Karpas-422 (cell line): ENCODE data around the gene TRAPPC1. TPM values are rescaled to one million over a fixed set of nuclear protein-coding genes. Genes with fewer than 3 reads are reported as not detected.

Experiments
- DNase-seq: peaks from one replicate; pipeline ENCODE4 v3.0.0-alpha.2; 2015
- H2AFZ ChIP-seq: fragments of 200-600 bp; sonication (generic); 2 replicates; pipeline ENCODE4 v1.6.1; 2014; ENCODE audit warnings: antibody characterized with exemption, low read length, mixed read lengths
- H3K27ac ChIP-seq: fragments of 200-600 bp; sonication (generic); 2 replicates; pipeline ENCODE4 v1.5.1; 2014; ENCODE audit warnings: mild to moderate bottlenecking, low read length, moderate library complexity
- H3K27me3 ChIP-seq: fragments of 200-600 bp; sonication (generic); 2 replicates; pipeline ENCODE4 v1.6.1; 2014; ENCODE audit warnings: low read length, mixed read lengths
- H3K36me3 ChIP-seq: fragments of 200-600 bp; sonication (generic); 2 replicates; pipeline ENCODE4 v1.6.1; 2014; ENCODE audit warnings: low read length, mixed read lengths; ENCODE audit not compliant: insufficient read depth
- H3K4me1 ChIP-seq: fragments of 200-600 bp; sonication (generic); 2 replicates; pipeline ENCODE4 v1.6.1; 2014; ENCODE audit warnings: mild to moderate bottlenecking, low read length, mixed read lengths
- H3K4me2 ChIP-seq: fragments of 200-600 bp; sonication (generic); 2 replicates; pipeline ENCODE4 v1.6.1; 2014; ENCODE audit warnings: low read length, low read depth, mild to moderate bottlenecking; ENCODE audit not compliant: poor library complexity, severe bottlenecking
- H3K4me3 ChIP-seq: fragments of 200-600 bp; sonication (generic); 2 replicates; pipeline ENCODE4 v1.5.1; 2014; ENCODE audit warnings: mild to moderate bottlenecking, antibody characterized with exemption, low read length, mixed read lengths
- H3K79me2 ChIP-seq: fragments of 200-600 bp; sonication (generic); 2 replicates; pipeline ENCODE4 v1.6.1; 2014; ENCODE audit warnings: mild to moderate bottlenecking, low read length, mixed read lengths
- H3K9ac ChIP-seq: fragments of 200-600 bp; sonication (generic); 2 replicates; pipeline ENCODE4 v1.6.0; 2014; ENCODE audit warnings: low read length
- H3K9me2 ChIP-seq: fragments of 200-600 bp; sonication (generic), shearing (Covaris generic); replicated peaks from 2 replicates; pipeline ENCODE4 v1.6.0; 2014; ENCODE audit warnings: mild to moderate bottlenecking, low read length, moderate library complexity; ENCODE audit not compliant: insufficient read depth
- H3K9me3 ChIP-seq: fragments of 300-700, 200-600 bp; sonication (generic); 2 replicates; pipeline ENCODE4 v1.6.1; 2014; ENCODE audit warnings: low read length, mixed read lengths
- H4K20me1 ChIP-seq: fragments of 200-600 bp; sonication (generic); 2 replicates; pipeline ENCODE4 v1.6.1; 2014; ENCODE audit warnings: mild to moderate bottlenecking, antibody characterized with exemption, low read length, low read depth; ENCODE audit not compliant: insufficient read depth
- total RNA-seq: library from RNA; depleted of rRNA; stranded (reverse); fragments of >200 nt; shearing (Covaris generic); gene quantifications from 2 replicates; pipeline ENCODE4 v1.2.3, GENCODE V29; 2014; ENCODE audit warnings: low replicate concordance

Gene TRAPPC1
- total RNA-seq, 1 experiment from 2014 or later, result 54.4 TPM

DNA sequence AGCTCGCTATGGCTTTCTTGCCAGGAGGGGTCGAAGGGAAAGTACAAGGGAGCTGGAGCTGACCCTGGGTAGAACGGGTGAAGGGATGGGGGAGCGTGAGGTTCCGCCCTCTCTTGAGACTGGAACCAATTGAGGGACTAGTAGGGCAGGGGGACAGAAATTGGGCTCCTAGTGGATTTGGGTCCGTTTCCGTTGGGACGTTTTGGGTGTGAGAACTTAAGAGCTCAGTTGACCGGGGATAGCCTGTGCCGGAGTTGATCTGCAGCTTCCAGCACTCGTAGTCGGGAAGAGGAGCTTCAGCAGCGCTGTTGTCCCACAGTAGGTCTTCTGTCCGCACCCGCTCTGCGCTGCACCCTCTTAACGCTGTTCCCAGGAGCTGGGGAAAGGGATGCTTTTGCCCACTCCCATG, 741 bp upstream of the TRAPPC1 start:
- peak overlapping the region; percentile 67 for H3K27ac ChIP-seq
- H3K9me2 ChIP-seq, result no peaks in the 10 kb centered on the region
- peak overlapping the region; percentile 98 for H3K4me3 ChIP-seq
- peaks cover 58% of the 10 kb centered on the region for H3K79me2 ChIP-seq
- H3K9ac ChIP-seq, result peak overlapping the region; percentile 91
- no peaks in the 10 kb centered on the region for H3K27me3 ChIP-seq
- peaks cover 10% of the 10 kb centered on the region; the same call in 1 of the 2 replicates for H3K36me3 ChIP-seq
- H3K9me3 ChIP-seq, result no peaks in the 10 kb centered on the region
- H3K4me1 ChIP-seq, result peaks cover 46% of the 10 kb centered on the region
- peak; percentile 74 for DNase-seq
- peaks cover 4% of the 10 kb centered on the region; the same call in 1 of the 2 replicates for H4K20me1 ChIP-seq
- peak overlapping the region; percentile 99 for H3K4me2 ChIP-seq
- H2AFZ ChIP-seq, result peak overlapping the region; percentile 13

DNA sequence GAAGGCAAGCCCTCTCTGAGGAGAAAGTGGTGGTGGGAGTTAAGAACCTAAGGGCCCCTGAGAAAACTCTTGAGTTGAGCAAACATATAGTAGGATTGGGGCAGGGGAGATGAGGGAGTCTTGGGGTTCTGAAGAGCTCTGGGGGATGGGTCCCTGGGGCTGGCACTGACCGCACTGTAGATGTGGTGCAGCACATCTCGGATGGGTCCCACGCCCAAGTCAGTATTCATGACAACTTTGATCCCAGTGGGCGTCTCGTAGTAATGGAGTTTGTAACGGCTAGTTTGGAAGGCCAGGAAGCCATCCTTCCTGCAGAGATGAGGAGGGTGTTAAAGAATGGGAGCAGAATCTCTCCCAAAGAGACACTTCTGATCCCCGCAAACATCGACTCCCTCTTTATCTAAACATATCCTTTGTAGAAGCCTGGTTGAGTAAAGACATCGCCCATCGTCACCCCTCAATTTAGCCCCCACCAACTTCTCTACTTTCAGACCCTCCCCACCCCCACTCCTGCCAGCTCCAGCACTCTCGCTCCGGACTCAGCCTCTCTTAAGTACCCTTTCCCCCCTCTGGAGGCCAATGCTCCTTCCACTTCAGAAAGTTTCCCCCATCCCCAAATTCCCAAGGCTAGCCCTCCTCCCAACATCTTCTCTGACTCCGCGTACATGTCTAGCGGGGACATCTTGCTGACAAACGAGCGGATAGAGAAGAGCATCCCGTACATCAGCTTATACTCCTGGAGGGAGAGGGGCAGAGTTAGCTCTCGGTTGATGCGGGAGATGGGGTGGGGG, 710 bp downstream of the TRAPPC1 start:
- Histone ChIP-seq H3K27me3 (no peaks in the 10 kb centered on the region), H3K36me3 (peaks cover 10% of the 10 kb centered on the region; the same call in 1 of the 2 replicates), H3K4me2 (peak overlapping the region; percentile 99), H3K4me3 (peak overlapping the region; percentile 98), H3K79me2 (peaks cover 58% of the 10 kb centered on the region), H4K20me1 (peaks cover 4% of the 10 kb centered on the region; the same call in 1 of the 2 replicates), H3K27ac (peak overlapping the region; percentile 51; the same call in 1 of the 2 replicates), H3K9ac (peak overlapping the region; percentile 93), H3K9me2 (no peaks in the 10 kb centered on the region), H3K4me1 (peaks cover 46% of the 10 kb centered on the region), H2AFZ (peak overlapping the region; percentile 45; the same call in 1 of the 2 replicates), H3K9me3 (no peaks in the 10 kb centered on the region)
- peak; percentile 63 for DNase-seq

DNA sequence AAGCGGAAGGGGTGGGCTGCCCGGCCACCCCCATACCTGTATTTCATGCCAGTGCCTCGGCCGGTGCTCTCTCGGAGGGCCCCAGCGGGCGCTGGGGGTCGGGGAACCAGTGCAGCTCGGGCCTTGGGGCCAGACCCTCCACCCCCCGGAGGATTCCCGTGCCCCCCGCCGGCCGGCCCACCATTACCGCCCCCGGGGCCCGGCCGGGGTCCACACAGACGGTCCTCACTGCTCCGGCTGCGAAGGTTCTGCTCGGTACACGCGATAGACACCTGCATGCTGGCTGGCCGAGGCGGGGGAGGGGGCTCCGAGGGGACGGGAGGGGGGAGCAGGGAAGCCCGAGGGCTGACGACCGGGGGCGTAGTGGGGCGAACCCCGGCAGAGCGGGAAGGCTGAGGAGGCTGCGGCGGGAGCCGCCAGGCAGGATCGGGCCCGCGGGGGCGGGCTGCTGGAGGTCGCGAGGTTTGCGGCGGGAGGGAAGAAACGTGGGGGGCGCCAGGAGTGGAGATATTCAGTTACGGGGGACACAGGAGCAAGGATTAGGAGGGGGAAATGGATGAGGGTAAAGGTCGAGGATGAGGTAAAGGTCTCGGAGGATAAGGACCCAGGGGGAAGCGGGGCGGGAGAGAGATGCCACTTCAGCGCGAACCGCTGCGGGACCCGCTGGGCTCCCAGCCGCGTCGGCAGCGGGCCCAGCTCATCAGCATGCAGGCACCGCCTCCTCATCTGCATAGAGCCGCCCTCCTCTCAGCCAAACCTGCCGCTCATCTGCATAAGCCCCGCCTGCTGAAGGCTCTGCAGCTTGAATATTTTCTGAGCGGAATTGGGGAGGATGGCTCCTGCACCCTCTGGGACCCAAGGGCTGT, 2.4 kb downstream of the TRAPPC1 start, which contains the start of gene KCNAB3:
TSS of gene KCNAB3 (minus strand) at position 699 of the 866 bp plus-strand sequence. CDS start at position 278, 421 bp downstream.
- Histone ChIP-seq H3K9me3 (no peaks in the 10 kb centered on the region), H3K36me3 (peaks cover 4% of the 10 kb centered on the region; the same call in 1 of the 2 replicates), H3K27me3 (no peaks in the 10 kb centered on the region), H4K20me1 (peaks cover 4% of the 10 kb centered on the region; the same call in 1 of the 2 replicates), H3K9me2 (no peaks in the 10 kb centered on the region), H3K4me1 (peaks cover 42% of the 10 kb centered on the region), H3K27ac (peak within 1 kb of the TSS; percentile 26; the same call in 1 of the 2 replicates), H3K9ac (peak within 1 kb of the TSS; percentile 93), H2AFZ (peak within 1 kb of the TSS; percentile 76; the same call in 1 of the 2 replicates), H3K4me3 (peak within 1 kb of the TSS; percentile 98), H3K4me2 (peak within 1 kb of the TSS; percentile 99), H3K79me2 (peaks cover 50% of the 10 kb centered on the region)
- peak; percentile 97 for DNase-seq

DNA sequence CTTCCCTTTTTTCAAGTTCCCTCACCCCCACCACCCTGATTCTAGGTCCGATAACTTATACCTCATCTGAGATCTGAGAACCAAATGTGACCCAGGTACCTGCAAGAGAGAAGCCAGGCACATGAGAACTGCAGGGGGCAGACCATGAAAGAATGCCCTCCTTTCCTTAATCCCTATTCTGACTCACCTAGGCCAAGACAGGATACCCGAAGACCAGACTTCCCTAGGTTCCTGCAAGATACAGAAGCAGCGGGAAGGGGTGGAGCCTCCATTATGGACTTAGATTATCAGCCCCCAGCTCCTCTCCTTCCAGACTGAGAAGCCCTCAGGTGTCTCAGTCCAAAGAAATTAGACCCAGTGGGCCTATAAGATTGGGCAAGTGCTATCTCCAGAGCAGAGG, 4.2 kb downstream of the TRAPPC1 start:
- peaks cover 32% of the 10 kb centered on the region for H3K79me2 ChIP-seq
- no peaks in the 10 kb centered on the region for H4K20me1 ChIP-seq
- peaks cover 25% of the 10 kb centered on the region for H3K4me1 ChIP-seq
- H3K9ac ChIP-seq, result no peak overlapping the region
- no peaks in the 10 kb centered on the region for H3K9me2 ChIP-seq
- H3K36me3 ChIP-seq, result 0 out of 2 replicates have a peak, but pooled peaks cover 3% of the 10 kb centered on the region
- no peak overlapping the region for H3K4me2 ChIP-seq
- no peak overlapping the region for H2AFZ ChIP-seq
- no peaks in the 10 kb centered on the region for H3K27me3 ChIP-seq
- DNase-seq, result no peak
- no peaks in the 10 kb centered on the region for H3K9me3 ChIP-seq
- no peak overlapping the region for H3K4me3 ChIP-seq
- H3K27ac ChIP-seq, result no peak overlapping the region

DNA sequence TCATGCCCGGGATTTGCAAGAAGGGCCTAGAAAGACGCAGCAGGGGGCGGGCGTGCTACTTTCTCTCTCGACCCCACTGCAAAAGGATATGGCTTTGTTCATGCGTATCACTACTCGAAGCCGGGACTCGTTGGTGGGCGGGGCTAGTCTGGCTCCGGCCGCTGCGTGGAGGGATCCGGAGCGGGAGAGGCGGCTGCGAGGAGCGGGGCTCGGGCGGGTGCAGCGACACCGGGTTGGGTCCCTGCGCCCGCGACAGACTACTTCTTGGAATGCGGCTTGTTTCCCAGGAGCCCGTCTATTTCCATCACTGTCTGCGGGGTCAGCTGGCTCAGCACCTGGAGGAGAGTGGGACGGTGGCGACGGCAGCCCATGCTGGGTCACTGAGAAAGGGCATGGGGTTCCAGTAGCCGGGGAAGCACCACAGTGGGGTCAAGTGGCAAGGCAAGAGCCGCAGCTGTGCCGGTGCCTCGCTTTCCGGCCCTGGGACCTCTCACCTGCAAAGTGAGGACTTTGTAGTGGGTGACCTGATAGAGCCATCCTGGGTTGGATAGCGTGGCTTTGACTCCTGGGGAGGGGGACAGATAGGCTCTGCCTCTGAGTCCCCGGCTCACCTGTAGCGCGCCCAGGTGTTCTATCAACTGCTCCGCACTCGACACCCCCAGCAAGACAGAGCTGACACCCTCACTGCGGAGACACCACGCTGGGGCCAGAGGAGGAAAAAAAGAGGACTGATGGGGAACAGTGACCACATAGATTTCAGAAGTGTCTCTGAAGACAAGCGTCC, 8.7 kb downstream of the TRAPPC1 start:
- Histone ChIP-seq H3K4me1 (no peaks in the 10 kb centered on the region), H3K4me2 (no peak overlapping the region), H3K9me3 (no peaks in the 10 kb centered on the region), H3K36me3 (0 out of 2 replicates have a peak, but pooled peaks cover 3% of the 10 kb centered on the region), H4K20me1 (no peaks in the 10 kb centered on the region), H3K9ac (no peak overlapping the region), H3K79me2 (no peaks in the 10 kb centered on the region), H3K27me3 (no peaks in the 10 kb centered on the region), H3K4me3 (no peak overlapping the region), H3K27ac (no peak overlapping the region), H2AFZ (no peak overlapping the region), H3K9me2 (no peaks in the 10 kb centered on the region)
- DNase-seq, result no peak

DNA sequence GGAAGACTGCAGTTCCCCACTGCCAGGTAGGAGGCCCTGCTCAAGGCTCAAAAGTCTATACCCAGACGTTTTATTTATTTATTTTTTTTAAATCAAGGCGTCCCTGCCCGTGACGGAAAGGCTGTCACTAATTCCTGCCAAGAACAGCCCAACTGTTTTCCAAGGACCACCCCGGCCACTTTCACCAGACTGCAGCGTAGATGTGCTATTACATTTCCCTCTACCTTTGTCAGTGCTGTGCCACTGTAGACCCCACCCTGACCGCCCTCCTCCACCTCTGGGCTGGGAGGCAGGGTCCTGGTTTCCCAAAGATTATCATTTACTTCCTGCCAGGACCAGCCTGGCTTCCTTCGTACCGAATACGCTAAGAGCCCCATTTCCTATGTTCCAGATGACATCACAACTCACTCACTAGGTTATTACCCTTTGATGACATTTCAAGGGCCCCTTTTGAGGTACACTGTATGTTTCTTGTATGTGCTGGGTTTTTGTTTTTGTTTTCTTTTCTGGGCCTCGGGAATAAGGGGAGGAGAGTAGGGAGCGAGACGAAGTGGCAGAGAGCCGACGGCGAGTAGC, 9.4 kb downstream of the TRAPPC1 start:
- H3K4me2 ChIP-seq, result no peak overlapping the region
- no peak overlapping the region for H2AFZ ChIP-seq

DNA sequence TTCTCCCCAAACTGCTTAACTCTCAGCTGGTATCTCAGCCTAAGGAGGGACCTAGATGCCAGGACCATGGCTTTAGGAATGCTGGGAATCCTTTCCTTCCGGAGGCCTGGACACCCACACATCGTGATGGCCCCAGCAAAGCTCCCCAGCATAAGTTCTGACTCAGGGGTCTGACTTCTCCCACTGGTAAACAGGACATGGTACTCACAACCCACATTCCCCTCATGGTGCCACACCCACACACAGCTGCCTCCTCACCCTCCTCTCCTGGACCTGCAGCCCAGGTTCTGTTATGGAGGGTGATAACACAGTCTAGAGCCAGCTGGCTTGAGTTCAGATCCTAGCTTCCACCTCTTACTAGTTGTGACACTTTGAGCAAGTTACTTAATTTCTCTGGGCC, 14.9 kb downstream of the TRAPPC1 start:
- Histone ChIP-seq H3K9me3 (no peaks in the 10 kb centered on the region), H3K4me2 (no peak overlapping the region), H3K4me1 (peaks cover 42% of the 10 kb centered on the region), H3K27me3 (no peaks in the 10 kb centered on the region), H3K9ac (no peak overlapping the region), H4K20me1 (no peaks in the 10 kb centered on the region), H3K27ac (no peak overlapping the region), H3K36me3 (peaks cover 6% of the 10 kb centered on the region; the same call in 1 of the 2 replicates), H2AFZ (no peak overlapping the region), H3K79me2 (no peaks in the 10 kb centered on the region), H3K9me2 (no peaks in the 10 kb centered on the region), H3K4me3 (no peak overlapping the region)
- no peak for DNase-seq

More for the DNA sequence above, 9.4 kb downstream of the TRAPPC1 start:
- Histone ChIP-seq H4K20me1 (no peaks in the 10 kb centered on the region), H3K4me3 (no peak overlapping the region), H3K27ac (no peak overlapping the region), H3K9me3 (no peaks in the 10 kb centered on the region), H3K27me3 (no peaks in the 10 kb centered on the region), H3K9ac (no peak overlapping the region), H3K36me3 (no peaks in the 10 kb centered on the region), H3K4me1 (no peaks in the 10 kb centered on the region), H3K79me2 (no peaks in the 10 kb centered on the region), H3K9me2 (no peaks in the 10 kb centered on the region)
- DNase-seq, result no peak
